Activated CD4-positive, alpha-beta T cell treated with anti-CD3 and anti-CD28 coated beads, Interleukin-2, amount 50 U/mL, for 48 hours (primary cell): ENCODE results near the gene ZBTB5.

Experiments
- DNase-seq, 2 experiments: peaks; one replicate each; pipeline ENCODE4 v3.0.0-alpha.2; 2020

ZBTB5 gene

GRCh38 chr9:37422289-37423104 lies 42.8 kb downstream of the ZBTB5 start, which contains the start of gene GRHPR:
GRHPR (plus strand) TSS chr9:37422696; CDS start chr9:37422751, 55 bp downstream.
- DNase-seq: peak; percentile 94

DNA sequence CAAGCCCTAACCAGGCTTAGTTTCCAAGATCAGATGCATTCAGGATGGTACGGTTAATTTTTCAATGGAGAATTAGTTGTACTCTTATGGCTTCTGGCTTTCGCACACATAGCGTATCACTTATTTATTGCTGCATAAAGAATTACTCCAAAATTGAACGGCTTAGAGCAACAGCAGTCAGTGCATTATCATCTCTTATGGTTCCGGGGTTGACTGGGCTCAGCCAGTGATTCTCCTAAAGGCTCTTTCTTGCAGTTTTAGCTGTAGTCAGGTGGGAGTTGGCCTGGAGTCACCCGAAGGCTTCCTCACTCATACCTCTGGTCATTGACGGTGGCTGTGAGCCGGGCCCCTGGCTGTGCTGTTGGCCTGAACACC lies 43.3 kb downstream of the ZBTB5 start:
- DNase-seq: no peak

DNA sequence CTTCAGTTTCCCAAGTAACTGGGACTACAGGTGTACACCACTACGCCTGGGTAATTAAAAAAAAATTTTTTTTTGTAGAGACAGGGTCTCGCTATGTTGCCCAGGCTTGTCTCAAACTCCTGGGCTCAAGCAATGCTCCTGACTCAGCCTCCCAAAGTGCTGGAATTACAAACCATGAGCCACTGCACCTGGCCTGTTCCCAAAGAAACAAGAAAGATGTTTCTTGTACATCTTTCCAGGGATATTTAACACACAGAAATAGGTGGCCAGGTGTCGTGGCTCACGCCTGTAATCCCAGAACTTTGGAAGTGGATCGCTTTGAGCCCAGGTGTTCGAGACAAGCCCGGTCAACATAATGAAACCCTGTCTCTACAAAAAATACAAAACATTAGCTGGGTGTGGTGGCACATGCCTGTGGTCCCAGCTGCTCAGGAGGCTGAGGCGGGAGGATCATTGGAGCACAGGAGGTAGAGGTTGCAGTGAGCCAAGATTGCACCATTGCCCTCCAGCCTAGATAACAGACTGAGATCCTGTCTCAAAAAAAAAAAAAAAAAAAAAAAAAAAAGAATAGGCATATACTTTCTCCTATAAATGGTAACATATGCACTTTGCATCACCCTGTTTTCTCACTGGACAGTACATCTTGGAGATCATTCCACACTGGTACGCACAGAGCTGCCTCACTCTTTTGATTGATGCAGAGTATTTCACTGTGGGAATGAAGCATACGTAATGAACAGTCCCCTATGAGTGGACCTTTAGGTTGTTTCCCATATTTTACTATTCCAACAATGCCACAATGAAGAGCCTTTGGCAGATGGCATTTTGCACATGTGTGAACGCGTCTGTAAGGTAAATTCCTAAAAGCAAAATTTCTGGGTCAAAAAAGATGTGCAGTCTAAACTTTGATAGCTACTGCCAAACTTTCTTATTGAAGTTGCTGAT lies 44.7 kb downstream of the ZBTB5 start:
- no peak for DNase-seq

GRCh38 chr9:37419204-37419603 lies 46.0 kb downstream of the ZBTB5 start:
- no peak for DNase-seq

DNA sequence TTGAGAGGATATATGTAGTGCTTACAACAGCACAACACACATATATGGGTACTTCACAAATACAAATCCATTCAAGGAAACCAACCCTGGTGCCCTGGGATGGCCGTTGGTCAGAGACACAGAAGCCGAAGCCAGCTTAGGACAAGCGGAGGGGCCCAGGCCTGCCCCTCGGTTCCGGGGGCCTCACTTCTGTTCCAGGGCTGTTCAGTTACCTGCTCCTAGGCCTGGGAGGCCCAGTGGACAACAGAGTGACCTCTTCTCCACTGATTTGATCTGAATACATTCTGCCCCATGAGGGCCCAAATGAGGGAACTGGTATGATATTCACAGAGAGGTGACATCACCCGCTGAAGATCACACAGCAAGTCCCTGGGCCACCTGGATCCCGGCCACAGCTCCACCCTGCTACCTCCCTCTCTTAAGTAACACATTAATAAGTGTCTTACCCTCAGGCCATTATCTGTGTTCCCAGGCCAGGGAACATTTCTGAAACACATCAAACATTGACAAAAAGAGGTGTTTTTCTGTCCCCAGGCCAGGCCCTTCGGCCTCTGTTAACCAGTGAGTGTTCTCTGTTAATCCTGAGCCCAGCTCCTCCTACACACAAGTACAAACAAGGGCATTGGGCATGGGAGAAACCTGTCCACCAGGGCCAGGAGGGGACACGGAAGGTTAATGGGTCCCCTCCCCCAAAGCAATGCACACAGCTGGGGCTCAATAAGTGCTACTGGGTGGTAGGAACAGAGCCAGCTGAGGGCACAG lies 47.2 kb downstream of the ZBTB5 start:
- no peak for DNase-seq

- DNase-seq: no peak
Measured at GRCh38 chr9:37417252-37417803, 47.9 kb downstream of the ZBTB5 start.

GRCh38 chr9:37415011-37415719 lies 50.1 kb downstream of the ZBTB5 start:
- DNase-seq: peak; percentile 81 to 87

DNA sequence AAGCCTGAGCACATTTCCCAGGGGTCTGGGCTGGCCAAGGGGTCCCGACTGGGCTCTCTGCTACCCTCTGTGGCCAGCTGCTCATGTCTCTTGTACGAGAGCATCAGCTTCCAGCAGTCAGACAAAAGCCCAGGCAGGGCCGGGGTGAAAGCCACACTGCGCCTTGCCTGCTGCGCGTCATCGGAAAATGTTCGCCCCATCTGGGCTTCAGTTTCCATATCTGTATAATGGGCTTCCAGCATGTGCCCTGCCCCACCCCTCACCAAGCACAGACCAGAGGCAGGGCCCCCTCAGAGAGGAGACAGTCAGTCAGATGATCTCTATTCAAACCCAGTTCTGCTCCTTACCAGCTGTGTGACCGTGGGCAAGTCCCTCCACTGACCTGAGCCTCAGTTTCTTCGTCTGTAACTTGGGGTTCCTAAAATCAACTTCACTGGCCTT lies 50.7 kb downstream of the ZBTB5 start:
- DNase-seq: no peak

DNA sequence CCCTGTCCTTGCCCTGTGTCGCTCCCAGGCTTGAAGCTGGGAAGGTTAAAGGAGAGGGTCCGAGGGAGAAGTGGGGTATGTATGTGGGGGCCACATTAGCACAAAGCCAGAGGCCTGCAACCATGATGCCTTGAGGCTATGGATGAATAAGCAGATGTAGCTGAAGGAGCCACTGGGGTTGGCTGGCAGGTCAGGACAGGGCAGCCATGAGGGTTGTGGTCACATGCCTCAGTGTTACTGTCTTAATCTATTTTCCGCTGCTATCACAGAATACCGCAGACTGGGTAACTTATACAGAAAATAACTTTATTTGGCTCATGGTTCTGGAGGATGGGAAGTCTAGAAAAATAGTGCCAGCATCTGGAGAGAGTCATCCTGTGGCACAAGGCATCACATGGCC lies 51.9 kb downstream of the ZBTB5 start:
- DNase-seq: no peak

DNA sequence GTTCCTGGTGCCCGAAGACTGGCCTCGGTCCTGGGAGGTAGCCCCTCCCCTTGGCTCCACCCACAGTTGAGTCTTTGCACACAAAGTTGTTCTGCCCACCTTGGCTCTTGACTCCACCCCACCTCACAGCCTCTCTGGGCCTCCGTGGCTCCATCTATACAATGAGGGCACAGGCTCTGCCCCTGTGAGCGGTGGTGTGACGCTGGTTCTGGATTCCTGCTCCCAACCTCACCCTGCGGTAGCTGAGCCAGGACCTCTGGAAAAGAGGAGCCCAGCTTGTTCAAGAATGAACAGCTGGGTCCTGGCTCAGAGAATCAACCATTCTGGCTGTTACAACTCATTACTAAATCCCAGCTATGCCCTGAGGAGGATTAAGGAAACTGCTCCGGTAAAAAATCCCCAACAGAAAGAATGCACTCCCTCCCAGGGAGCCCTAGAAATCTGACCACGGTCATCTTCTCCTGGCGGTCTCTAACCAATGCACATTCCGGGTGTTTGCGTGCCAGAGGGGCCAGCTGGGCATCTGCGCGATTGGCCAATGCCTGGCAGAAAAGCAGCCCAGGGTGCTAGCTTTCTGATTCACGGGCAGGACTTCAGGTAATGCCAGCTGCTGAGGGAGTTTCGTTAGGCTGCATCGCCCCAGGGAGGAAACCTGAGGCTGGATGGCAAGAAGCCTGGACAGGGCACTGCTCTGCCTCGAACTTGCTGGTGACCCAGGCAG lies 52.7 kb downstream of the ZBTB5 start:
- no peak for DNase-seq

DNA sequence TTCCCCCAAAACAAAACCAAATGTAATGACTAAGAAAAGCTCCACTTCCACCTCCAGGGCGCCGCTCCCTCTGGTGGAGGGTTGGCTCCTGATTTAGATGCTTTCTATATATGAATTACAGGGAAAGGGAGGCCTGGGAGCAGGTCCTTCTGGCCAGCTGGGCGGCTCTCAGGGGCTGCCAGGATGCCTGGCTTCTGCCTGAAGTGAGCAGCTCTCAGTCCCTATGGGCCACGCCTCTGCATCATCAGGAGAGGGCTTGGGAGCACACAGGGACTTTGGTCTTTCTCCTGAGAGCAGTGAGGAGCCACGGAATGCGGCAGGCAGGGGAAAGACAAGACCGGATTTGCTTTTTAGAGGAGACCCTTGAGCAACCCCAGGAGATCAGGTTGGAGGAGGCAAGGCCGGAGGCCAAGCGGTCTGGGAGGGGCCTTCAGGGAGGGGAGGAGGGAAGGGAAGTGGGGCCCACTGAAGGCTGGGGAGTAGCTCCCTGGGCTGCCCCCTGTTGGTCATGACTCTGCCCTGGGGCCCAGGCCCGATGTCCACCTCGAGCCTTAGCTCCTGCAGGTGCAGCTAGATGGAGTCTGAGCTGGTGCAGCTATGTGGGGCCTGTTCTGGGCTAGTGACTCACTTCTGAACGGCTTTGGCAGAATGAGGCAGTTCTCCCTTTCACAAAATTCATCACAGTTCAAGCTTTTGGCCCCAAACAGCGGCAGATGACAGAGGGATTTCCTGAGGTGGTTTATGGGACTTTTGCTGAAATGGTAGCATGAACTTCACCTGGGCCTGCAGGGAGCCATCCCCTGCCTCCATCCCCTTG lies 54.1 kb downstream of the ZBTB5 start:
- peak; percentile 56 to 62 for DNase-seq

DNA sequence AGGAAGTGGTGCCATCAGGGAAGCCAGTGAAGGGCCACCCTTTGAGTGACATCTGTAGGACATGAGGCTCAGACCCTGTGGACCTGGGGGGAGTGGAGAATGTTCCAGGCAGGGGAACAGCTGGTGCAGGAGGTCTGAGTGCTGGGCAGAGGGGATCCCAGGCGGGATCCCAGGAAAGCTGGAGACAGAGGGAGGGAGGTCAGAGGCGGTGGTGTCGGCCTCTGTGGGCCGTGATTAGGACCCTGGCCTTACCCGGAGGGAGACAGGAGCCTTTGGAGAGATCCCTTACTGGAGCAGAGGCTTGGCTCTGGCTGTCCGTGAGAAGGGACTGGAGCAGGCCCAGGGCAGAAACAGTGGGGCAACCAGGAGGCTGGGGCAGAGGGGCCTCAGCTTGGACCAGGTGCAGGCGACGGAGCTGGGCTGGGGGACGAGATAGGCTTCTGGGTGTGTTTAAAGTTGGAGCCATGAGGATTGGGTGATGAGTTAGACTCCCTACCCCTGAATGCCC lies 54.8 kb downstream of the ZBTB5 start:
- no peak for DNase-seq

- peak; percentile 76 to 84 for DNase-seq
Measured at GRCh38 chr9:37408933-37409710, 56.1 kb downstream of the ZBTB5 start.

- DNase-seq: no peak
Measured at GRCh38 chr9:37407468-37407867, 57.8 kb downstream of the ZBTB5 start.

DNA sequence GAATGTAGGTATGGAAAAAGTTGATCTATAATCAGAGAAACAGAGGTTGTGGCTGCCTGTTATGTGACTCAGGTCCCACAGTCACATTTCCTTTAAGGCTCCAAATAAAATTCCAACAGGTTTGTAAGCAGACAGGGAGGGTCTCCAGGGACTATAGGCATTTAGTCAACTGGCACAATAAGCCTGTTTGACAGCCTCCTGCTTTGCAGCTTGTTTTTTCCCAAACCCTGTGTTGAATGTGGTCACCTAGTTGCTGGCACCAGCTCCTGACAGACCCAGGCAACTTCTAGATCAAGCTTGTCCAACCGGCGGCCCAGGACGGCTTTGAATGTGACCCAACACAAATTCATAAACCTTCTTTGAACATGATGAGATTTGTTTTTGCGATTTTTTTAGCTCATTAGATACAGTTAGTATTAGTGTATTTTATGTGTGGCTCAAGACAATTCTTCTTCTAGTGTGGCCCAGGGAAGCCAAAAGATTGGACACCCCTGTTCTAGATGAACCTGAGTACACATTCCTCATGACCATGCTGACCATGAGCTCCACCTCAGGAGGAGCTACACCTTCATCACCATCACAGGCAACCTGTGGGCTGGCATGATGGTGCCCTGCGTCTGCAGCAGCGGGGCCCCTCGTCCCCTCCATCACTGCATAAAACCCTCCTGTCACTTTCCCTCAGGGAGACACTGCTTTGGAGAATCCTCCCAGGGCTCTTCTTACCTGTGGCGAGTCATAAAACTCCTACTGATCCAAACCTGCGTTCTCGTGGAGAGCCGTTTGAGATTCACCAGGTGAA lies 58.4 kb downstream of the ZBTB5 start:
- no peak for DNase-seq

- no peak for DNase-seq
Measured at GRCh38 chr9:37405764-37406380, 59.4 kb downstream of the ZBTB5 start.

- DNase-seq: no peak
Measured at GRCh38 chr9:37405350-37405749, 59.9 kb downstream of the ZBTB5 start.

- DNase-seq: no peak
Measured at GRCh38 chr9:37404590-37404989, 60.7 kb downstream of the ZBTB5 start.
